GM18517 (cell line): Measurements from ENCODE around the gene PTPN20.
A peak's percentile ranks its signal among the peaks of the same experiment; 100 is the strongest.

Experiments
- ATAC-seq: cut with Tn5 transposase; IDR thresholded peaks from one replicate; pipeline ENCODE4 v1.9.1; 2021; ENCODE audit warnings: mild to moderate bottlenecking, moderate library complexity; ENCODE audit not compliant: unreplicated experiment

Gene PTPN20

DNA sequence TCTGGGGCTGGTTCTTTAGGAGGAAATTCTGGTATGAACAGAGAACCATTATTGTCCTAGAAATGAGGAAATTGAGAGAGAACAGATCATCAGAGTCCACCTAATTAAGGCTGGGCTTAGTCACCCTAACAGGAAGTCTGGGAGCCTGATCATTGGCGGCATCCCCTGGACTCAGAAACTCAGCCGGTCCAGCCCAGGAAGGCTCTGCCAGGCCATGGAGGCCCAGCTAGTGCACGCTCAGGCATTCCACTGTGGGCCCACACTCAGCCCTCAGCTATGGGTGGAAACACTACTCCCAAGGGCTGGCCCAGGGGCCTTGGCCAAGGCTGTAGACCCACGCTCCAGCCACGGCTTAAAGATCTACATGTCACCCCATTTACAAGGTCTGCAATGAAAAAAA, 109.2 kb downstream of the PTPN20 start:
- no peak for ATAC-seq

DNA sequence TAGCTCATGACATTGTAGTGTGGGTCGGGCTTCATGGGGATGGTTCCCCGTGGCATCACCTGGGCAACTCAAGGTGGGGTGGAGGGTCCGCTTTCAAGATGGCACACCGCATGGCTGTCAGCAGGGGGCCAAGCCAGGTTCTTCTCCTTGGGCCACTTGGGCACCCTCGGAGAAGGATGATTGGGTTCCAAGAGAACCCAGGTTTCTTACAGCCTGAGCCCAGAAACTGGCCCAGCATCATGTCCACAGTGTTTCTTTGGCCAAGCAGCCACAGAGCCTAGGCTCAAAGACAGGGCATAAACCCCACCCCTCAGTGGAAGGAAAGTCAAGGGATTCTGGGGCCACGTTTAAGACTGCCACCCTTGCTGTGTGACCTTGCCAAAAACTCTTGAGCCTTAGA, 110.6 kb downstream of the PTPN20 start:
- no peak for ATAC-seq

DNA sequence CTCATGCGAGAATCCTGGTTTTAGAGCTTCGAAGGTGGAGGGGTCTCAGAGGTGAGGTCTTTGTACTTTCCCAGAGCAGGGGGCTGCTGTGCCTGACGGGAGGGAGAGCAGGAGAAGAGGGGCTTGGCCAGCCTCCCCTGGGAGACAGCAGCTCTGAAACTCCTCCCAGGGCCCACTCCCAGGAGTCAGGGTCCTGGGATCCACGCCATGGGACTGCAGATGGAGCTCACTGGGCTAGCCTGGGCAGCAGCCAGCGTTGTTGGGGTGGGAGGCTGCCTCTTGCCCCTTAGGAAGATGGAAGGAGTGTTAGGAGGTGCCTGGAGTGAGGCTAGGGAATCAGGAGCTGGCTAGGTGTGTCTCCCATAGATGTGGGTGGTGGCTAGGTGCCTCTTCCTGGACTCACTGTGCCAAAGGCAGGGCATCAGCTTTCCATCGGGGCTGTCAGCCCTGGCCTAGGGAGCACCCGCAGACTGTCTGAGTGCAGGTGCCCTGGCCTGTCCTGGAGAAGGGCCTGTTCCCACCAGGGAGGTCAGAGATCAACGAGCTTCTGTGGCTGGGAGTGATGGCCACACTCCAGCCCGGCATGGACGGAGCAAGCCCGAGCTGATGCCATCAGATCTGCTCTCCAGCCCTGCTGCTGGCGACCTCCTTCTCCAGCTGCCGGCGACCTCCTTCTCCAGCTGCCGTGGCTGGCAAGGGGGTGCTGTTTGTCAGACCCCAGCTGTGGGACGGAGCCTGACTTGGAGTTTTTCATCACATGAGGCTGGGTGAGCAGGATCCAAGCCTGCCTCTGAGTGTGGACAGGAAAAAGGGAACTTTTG, 111.3 kb downstream of the PTPN20 start:
- ATAC-seq = no peak

DNA sequence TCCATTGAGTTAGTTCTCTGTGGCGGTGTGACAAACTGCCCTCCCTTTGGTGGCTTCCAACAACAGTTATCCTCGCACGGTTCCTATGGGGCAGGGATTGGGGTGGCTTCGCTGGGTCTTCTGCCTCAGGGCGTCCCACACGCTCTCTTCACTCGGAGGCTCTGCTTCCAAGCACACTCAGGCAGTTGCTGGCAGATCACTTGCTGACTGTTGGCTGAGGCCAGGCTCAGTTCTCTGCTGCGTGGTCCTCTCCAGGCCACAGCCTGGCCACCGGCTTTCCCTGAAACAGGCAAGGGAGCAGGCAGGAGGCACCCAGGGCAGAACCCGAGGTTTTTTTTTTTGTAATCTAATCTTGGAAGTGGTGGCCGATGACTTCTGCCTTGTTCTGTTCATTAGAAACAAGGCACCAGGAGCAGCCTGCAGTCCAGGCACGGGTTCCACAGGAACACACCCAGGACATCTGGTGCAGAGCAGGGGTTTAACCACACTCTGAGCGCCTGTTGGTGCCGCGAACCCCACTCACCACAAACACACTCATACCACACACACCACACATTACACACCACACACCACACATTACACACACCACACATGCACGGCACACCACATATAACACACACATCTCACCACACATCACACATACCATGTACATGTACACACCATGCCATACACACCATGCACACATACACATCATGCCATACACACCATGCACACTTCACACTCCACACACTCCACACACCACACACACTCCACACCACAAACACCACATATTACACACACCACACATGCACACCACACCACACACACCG, 112.2 kb downstream of the PTPN20 start:
- ATAC-seq = no peak

DNA sequence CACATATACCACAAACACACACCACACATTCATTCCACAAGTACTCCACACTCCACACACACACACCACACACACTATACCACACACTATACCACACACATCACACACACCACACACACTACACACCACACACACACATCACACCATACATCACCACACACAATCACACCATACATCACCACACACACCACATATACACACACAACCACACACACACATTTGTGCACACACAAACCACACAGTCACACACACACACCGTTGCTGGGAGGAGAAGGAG, 112.8 kb downstream of the PTPN20 start:
- no peak for ATAC-seq

DNA sequence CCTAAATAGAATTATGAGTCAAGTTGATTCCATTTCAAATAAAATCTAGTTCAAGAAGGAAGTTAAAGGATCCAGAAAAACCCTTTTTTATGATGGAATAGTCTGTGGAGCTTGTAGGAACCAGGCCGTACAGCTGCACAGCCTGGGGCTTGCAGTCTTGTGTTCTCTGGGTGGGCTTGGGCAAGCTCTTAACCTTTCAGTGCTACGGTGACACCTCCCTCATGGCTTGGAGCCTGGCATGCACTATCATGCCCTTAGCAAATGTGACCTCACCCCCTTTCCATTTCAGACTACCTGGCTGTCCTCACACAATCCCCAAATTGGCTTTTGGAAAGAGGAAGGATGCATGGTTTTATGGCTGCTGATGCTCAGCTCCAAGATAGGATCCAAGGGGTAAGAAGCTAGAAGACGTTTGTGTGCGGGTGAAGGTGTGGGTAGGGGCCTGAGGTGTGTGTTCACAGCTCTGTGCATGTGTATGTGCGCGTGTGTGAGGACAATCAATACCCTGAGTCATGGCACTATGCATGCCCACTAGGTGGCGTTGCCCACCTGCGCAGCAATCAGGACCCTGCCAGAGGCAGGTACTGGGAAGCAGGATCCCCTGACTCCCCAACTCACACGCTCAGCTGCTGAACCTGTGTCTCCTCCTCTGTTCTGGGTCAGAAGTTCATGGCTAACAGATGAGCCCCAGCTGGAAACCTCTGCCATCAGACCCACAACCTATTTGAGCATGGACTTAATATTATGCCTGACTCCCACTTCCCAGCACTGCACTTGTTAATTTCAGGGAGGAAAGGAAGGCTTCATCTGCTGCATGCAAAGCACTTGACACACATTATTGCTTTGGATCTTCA, 113.4 kb downstream of the PTPN20 start:
- peak; percentile 48 for ATAC-seq

DNA sequence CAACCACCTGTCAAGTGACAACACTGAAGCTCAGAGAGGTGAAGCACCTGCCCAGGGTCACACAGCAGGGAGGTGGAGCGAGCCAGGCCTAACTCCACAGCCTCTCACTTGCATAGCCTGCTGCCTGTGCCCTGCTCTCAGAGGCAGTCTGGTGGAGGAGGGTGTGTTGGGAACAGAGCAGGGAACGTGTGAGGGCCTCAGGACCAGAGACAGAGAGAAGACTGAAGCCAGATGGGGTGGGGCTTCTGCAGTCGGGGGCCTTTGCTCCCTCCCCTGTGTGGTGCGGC, 114.0 kb downstream of the PTPN20 start:
- no peak for ATAC-seq

DNA sequence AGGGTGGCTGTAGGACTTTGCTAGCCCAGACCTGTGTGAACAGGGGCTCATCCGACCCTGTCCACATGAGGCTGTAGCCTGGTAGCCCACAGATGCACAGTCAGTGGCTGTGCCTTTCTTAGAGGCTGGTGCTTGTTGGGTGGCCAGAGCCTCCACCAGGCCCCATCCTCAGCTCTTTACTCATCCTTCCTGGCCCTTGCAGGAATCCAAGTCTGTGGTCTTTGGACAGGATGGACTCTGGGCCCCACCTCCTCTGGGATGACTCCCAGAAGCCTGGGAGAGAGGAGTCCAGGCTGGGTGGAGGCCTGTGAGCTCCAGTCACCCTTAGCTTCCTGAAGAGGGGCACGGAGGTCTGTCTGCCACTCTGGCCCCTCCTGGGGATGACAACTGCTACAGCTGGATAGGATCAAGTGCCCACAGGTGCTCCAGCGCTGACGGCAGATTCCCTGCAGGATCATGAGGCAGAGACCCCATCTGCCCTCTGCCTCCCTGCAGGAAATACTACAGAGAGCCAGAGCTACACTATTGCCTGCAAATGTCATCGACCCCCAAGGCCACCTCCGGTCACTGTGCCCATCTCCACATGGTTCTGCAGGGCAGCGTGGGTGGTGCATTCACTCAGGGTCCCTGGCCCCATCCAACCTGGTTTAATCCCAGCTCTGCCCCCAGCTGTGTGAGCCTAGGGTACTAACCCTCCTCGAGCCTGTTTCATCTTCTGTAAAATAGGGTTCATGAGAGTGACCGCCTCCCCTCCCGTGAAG, 114.5 kb downstream of the PTPN20 start:
- ATAC-seq = no peak

DNA sequence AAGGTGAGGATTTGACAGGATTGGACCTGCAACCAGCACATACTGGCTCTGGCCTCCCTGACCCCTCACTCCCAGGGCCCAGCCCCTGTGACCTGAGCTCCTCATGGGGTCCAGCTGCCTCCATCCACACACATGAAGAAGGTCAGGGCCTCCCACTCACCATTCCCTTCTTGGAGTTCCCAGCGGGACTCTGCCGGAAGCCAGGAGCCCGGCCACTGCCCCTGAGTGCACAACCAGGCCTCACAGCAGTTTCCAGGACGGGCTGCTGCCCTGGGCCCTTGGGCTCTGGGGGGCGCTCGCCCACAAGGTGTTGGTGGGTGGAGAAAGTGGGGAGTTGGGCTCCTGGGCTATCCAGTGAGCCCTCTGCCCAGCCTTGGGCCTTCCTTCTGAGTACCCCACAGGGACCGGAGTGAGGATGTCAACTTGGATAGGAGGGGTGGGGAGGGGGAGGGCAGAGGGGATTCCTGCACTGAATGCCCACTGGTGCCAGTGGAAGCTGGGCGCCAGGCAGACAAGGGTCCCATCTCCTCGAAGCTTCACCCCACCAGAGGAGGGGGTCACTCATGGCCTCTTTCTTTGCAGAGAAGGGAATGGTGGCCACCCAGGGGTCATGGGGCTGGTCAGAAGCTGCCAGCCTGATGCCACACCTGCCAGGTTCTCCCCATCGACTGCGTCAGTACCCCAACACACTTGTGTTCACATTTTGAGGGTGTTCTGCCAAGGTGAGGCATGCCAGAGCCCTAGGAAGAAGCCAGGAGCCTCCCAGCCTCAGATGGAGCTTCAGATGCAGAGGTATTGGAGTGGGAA, 115.3 kb downstream of the PTPN20 start:
- ATAC-seq = no peak

DNA sequence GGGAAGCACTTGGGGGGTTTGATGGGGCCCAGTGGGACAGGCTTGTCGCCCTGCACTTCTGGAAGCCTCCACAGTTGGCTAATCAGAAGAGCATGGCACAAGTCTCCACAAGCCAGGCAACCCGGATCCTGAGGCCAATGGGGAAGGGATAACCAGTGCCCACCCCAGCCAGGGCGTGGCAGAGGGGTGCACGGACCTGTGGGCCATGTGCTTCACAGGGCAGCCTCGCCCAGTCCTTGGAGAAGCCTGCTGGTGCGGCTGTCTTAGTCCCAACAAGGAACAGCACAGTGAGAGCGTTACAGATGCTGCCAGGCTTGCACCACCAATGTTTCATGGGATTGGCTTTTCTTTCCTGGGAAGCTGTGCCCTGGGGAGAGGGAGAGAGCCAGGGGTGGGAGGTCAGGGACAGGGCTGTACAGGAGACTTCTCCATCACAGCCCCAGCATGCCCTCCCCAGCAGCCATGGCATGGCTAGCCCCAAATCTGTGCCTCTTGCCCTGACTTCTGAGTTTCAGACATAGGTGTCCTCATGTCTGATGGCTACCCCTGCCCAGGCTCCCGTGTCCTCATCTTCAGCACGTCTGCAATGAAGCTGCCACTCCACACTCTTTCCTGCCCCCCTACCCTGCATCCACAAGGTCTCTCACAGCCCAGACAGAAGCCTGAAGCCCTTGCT, 116.0 kb downstream of the PTPN20 start:
- no peak for ATAC-seq

DNA sequence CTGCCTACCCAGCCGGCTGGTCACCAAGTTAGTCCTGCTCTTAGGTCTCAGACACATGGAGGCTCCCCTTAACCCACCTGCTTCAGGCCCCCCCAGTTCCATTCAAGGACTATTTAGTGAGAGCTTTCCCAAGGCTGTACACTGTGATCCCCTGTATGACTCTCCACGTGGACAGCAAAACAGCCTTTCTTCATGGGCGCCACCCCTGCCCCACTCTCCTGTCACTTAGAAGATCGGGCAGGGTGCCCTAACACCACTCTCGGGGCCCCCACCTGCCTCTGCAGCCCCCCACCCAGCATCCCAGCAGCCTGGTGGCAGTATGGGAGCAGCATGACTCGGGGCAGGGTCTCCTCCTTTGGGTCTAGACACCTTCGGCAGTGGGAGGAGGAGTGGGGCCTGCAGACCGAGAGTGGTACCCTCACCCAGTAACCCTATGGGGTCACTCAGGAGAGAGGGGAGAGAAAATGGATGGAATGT, 116.6 kb downstream of the PTPN20 start:
- ATAC-seq = no peak

DNA sequence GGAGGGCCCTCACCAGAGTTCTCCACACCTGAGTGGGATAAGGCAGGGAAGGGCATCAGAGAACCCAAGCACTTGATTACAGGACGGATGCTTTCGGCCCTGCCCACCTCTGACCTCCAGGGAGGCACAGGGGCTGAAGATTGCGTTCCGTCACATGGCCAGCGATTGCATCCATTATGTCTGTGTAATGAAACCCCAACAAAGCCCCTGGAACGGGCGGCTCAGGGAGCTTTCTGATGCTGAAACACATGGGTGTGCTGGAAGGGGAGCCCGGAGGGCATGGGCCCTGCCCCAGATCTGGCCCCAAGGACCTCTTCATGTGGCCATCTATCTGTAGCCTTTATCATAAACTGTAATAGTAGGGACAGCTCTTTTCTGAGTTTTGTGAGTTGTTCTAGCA, 117.2 kb downstream of the PTPN20 start:
- no peak for ATAC-seq

DNA sequence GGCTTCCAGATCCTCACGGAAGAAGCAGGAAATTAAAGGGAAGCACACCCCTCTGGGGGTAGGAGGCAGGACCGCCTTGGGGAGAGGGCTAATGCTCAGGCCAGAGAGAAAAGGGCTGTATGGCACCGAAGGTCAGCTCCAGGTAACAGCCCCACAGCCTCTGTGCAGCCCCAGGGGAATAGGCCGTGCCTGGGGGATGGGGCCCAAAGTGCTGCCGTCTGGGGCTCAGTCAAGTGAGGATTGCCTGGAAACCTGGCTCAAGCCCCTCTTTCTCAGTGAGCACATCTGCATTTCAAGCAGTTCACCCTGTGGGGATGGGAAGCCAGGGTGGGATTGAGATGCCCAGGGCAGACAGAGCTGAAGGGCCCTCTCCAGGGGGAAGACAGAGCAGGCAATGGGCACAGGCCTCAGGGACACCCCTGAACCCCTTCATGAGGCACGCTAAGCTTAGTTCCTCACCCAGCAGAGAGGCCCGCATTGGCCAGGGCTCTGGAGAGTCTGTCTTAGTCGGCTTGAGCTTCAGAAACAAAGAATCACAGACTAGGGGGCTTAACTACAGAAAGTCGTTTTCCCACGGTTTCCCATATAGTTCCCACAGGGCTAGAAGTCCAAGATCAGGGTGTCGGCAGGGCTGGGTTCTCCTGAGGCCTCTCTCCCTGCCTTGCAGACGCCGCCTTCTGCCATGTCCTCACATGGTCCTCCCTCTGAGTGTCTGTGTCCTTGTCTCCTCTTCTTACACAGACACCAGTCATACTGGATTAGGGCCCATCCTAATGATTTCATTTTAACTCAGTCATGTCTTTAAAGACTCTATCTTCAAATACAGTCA, 118.2 kb downstream of the PTPN20 start:
- no peak for ATAC-seq

DNA sequence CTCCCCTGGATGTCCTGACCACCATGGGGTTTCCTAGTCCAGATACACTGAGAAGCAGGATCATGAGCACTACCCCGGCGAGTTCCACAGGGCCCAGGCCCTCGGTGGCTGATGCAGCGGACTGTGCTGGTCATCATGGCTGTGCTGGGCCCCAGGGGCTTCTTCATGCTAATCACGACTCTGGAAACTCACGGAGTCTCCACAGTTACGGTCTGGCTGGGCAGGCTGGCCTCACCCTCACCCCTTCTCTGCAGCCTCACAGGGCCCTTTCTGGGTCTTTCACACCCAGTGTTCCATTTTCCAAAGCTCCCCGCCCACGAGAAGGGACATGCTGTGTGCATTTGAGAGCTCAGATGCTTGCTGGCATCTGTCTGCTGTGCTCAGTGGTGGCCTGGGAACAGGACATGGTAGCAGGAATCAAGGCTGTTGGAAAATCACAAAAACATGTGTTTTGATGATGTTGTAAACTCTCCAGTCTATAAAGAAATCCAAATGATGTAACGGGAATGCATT, 119.0 kb downstream of the PTPN20 start:
- ATAC-seq = no peak

DNA sequence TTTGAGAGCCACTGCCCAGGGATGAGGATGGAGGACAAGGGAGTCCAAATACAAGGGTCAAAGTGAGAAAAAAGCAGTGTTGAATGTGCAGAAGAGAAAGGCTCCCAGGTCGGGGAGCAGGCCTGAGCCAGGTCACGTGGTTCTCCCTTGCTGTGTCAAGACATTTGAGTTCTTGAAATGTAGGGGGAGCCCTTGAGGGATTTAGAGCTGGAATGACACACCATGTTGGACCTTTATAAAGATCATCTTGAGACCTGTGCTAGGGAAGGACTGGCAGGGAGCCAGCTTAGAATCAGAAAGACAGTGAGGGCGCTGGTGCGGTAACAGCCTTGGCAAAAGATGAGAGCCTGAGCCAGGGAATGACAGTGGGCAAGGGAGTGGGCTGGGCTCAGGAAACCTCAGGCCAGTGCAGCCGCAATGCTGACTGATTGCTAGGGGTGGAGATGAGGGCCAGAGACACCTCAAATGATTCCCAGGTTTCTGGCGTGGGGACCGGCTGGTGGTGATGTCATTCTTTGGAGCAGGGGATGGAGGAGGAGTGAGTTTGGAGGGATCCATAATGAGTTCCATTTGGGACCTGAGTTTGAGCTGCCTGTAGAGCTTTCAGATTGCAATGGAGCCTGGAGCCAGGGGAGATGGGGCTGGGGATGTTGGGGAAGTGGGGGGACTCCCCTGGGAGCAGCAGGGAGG, 120.1 kb downstream of the PTPN20 start:
- no peak for ATAC-seq

DNA sequence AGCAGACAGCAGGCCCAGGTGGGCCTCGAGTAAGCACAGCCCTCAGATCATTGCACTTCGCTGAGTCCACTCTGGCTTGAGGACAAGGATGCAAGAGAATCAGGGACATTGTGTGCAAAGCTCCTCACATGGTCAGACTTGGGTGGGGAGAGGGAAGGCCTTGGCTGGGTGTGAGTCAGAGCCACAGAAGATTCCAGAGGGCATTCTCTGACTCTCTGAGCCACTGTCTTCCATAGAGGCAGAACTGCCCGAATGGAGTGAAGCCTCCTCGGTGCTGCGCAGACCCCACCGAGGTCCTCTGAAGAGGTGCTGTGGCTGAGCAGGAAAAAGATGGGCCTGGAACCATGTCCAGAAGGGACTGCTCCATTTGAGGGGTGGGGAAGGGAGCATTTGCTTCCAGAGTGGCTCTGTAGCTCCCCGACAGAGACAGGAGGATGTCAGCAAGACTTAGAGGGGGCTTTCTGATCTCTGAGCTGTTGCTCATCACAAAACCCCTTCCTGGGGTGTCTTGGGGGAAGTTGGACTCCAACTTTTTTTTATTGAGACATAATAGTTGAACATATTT, 120.8 kb downstream of the PTPN20 start:
- no peak for ATAC-seq

DNA sequence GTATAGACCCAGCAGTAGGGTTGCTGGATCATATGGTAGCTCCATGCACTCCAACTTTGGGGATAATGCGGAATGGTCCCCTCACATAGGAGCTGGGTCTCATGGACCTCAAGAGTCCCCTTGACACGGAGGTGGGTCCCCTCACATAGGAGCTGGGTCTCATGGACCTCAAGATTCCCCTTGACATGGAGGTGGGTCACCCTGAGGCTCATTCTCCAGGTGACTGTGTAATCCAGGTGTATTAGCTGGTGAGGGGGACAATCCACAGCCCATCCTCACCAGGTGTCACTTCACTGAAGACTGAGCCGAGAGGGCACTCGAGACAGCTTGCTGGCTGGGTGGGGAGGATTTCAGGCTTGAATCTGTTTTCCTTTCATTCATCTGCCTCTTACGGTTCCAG, 121.9 kb downstream of the PTPN20 start:
- no peak for ATAC-seq
